CD4-positive, alpha-beta T cell treated with Interleukin-1 beta for 1 hour (primary cell): ENCODE measurements around the gene CORO2B.

Experiments used
- DNase-seq, 2 donors: peaks; one replicate each; pipeline ENCODE4 v3.0.0-alpha.2; 2020 to 2022

Gene CORO2B

DNA sequence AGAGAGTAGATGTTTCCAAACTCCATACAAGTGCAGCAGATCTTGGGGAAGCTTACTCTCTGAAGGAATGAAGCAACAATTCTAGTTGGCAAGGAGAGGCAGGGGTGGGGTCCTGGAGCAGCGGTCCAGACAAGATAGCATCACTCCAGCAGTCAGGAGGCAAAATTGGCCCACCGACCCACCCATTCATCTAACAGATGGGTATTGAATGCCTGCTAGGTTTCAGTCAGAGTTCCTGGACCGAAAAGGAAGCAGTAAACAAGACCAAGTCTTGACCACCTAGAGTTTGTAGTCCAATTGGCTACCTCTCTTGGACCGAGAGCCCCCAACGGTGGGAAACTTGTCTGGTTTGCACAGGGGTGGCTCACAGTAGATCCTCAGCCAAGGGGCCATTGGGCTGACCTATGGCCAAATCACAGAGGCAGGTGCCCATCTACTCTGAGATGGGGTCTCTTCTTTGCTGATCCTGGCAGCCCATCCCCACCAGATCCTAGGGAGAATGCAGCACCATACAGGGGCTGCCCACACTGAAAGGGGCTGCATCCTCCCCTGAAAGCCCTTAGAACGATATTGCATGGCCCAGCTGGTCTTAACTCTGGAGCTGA is 74.3 kb downstream of the CORO2B start:
- no peak for DNase-seq

DNA sequence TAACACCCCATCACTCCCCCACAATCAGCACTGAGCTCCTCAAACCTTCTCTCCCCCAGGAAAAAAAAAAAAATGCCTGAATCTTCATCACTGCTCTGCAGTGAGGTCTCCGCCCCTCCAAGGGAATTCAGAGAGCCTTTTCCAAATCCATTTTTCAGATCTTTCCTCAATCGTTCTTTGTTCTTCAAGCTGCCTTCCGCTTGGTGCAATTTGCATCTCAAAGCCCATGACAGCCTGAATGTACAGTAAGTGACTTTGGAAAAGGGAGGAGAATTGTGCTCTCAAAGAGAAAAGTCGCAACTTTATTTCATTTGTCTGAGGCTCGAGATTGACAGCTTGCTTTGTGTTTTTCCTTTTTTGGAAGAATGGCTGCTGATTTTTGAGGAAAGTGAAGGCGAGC is 75.0 kb downstream of the CORO2B start:
- no peak for DNase-seq

DNA sequence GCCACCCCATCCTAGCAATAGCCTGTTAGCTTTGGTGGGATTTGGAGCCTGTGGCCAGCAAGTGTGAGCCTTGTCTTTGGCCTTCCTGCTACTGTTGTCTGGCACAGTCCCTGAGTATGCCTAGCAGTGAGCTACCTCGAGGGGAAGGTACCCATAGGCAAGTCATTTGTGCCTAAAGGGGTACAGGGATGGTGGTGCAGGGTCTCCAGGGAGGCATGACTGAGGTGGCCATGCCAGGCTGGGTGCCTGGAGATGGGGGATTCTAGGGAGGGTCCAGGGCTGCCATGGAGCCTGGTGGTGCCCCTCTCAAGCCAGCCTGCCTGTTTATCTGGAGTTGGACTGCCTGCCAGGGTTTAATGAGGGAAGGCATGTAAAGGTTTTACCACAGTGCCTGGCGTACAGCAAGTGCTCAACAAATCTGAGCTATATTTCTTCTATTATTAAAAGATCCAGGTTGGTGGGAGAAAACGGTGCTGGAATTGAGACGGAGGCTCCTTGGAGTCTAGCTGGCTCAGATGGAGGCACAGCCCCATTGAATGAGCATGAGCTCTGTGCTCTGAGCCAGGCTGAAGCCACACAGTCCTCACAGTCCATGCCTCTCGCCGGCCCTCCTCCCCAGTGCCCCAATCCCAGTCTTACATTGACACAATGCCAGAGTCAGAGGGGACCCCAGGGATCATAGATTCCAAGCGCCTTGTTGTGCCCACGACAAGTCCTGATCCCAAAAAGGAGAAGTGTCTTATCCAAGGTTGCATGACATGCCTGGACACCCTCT is 76.2 kb downstream of the CORO2B start:
- no peak for DNase-seq

GRCh38 chr15:68655686-68656437 is 77.1 kb downstream of the CORO2B start:
- no peak for DNase-seq

GRCh38 chr15:68656438-68656739 is 77.6 kb downstream of the CORO2B start:
- DNase-seq: no peak

GRCh38 chr15:68658151-68658550 is 79.4 kb downstream of the CORO2B start:
- no peak for DNase-seq

- no peak for DNase-seq
These were observed 80.0 kb downstream of the CORO2B start for GRCh38 chr15:68658641-68659358.

DNA sequence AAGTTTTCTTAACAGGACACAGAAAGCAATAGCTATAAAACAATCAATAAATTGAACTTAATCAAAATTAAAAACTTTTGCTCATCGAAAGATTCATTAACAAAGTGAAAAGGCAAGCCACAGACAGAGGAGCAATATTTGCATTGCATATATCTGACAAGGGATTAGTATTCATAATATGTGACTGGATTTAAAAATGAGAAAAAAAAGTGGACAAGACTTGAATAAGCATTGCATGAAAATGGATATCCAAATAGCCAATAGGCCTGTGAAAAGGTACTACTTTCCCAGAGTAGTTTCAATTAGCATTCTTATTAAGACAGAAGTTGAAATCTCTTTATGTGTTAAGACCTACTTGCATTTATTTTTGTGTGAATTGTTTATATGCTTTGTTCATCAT is 84.7 kb downstream of the CORO2B start:
- no peak for DNase-seq

DNA sequence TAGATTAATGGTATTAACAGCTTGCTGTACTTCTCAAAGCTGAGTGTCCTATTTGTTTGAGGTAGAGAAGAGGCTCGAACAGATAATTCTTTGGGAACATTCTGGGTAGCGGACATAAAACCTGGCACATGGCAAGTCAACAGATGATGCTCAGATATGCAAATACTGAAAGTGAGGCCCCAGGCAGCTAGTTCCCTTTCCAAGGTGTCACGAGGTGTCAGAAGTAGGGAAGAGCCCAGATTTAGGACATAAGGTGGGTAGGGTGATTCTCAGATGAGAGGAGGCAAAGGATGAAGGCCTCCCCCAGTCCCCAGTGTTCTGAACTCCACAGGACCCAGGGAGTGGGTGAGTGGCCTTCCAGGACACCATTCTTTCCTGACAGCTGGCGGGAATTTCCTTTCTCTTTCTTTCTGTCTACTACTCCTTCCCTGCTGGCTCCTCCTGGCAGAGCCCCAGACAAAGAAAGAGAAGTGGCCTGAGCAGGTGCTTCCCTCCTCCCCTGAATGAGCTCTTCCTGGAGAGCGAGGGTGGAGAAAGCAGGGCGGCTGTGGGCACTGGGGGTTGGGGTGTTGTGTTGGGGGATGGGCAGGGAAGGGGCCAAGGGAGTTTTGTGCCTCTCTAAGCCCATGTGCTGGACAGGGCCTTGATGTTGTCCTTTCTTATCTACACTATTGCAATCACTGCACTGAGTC is 87.5 kb downstream of the CORO2B start:
- no peak for DNase-seq

GRCh38 chr15:68666812-68667450 is 88.1 kb downstream of the CORO2B start:
- DNase-seq: no peak

- DNase-seq: no peak
These were observed 89.2 kb downstream of the CORO2B start for GRCh38 chr15:68667800-68668625.

- no peak for DNase-seq
These were observed 90.3 kb downstream of the CORO2B start for GRCh38 chr15:68668926-68669600.

DNA sequence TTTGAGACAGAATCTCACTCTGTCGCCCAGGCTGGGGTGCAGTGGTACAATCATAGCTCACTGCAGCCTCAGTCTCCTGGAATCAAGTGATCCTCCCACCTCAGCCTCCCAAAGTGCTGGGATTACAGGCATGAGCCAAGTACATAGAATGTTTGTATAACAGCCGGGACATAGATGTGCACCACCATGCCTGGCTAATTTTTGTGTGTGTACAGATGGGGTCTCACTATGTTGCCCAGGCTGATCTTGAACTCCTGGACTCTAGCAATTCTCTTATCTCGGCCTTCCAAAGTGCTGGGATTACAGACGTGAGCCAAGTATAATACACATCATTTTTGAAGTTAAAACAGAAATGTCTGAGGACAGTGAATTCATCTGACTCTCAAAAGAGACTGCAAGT is 93.5 kb downstream of the CORO2B start:
- DNase-seq: no peak

- DNase-seq: no peak
These were observed 94.0 kb downstream of the CORO2B start for GRCh38 chr15:68672781-68673205.

DNA sequence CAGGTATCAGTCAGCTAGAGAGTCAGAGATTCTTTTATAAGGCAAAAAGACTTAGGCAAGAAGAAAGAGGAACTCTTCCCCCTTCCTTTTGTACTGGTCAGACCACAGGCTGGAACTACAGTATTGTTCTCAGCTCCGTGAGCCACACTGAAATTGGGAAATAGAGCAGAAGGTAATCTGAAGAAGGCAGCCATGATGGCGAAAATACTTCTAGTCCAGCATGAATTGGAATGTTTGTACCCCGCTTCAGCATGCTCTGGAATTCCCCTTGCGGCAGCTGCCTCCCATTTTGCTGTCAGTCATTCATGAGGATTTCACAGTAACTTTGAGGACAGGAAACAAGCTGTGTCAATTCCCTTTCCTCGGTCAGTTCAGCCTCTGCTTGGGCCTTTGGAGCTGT is 96.2 kb downstream of the CORO2B start:
- DNase-seq: peak in 1 of 2 donors; percentile 10

- no peak for DNase-seq
These were observed 97.3 kb downstream of the CORO2B start for GRCh38 chr15:68676011-68676605.

DNA sequence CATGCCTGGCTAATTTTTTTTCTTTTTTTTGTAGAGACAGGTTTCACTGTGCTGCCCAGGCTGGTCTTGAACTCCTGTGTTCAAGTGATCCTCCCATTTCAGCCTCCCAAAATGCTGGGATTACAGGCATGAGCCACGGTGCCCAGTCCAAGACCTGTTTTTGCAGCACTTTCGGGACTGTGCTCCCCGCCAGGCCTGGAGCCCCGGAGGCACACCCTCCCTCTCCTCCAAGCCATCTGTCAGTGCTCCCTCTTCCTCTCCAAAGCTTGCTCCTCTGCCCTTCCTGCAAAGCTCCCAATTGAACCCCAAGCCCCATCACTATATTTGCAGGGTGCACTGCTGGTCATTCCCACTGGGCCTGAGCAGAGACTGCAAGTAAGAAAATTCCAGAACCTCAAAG is 98.1 kb downstream of the CORO2B start:
- no peak for DNase-seq

- DNase-seq: no peak
These were observed 99.2 kb downstream of the CORO2B start for GRCh38 chr15:68677996-68678395.

GRCh38 chr15:68678746-68679145 is 100.0 kb downstream of the CORO2B start:
- no peak for DNase-seq

GRCh38 chr15:68679161-68679560 is 100.4 kb downstream of the CORO2B start:
- no peak for DNase-seq
